ENCODE results near the gene GLP1R. TPM values are rescaled to one million over a fixed set of nuclear protein-coding genes. Genes with fewer than 3 reads are reported as not detected.

GLP1R gene
- total RNA-seq, 2 donors from 2014 or later, result 0.15 TPM; not detected in 1

GRCh38 chr6:39053016-39053624, 4.5 kb downstream of the GLP1R start:
- TF ChIP-seq CTCF (conservative IDR thresholded peaks at IDR 0.05), result no peak
- H3K27me3 Mint-ChIP-seq (ENCODE audit: insufficient read depth), result peaks cover 66% of the 10 kb centered on the region
- no peak overlapping the region for H3K4me3 Mint-ChIP-seq
- H3K4me1 ChIP-seq (ENCODE audit: control insufficient read depth, insufficient read depth, low read length), result no peaks in the 10 kb centered on the region
- H3K27me3 ChIP-seq (ENCODE audit: control insufficient read depth, insufficient read depth, low read length, poor library complexity, severe bottlenecking), result peaks cover 47% of the 10 kb centered on the region
- no peaks in the 10 kb centered on the region for H3K9me3 Mint-ChIP-seq
- H3K9me3 ChIP-seq (ENCODE audit: control insufficient read depth, low read length), result no peaks in the 10 kb centered on the region
- H3K27ac Mint-ChIP-seq, result no peak overlapping the region
- no peak overlapping the region for H3K27ac ChIP-seq (ENCODE audit: low read depth, low read length)
- H3K4me1 Mint-ChIP-seq, result peaks cover 10% of the 10 kb centered on the region
- no peaks in the 10 kb centered on the region for H3K36me3 ChIP-seq (ENCODE audit: control insufficient read depth, insufficient read depth, low read length)
- 92% methylated on average over 4 of the region's 4 CpGs; no CpG with 5 or more reads in 1 of the 2 experiments for WGBS, 2 experiments (ENCODE audit: insufficient coverage in 1 of 2, insufficient read length in 1 of 2)
- H3K9ac ChIP-seq (ENCODE audit: extremely low read depth, low read length, poor library complexity, severe bottlenecking), result no peak overlapping the region
- no peak overlapping the region for H3K4me3 ChIP-seq (ENCODE audit: low read length)
- DNase-seq, result no peak
- H3K36me3 Mint-ChIP-seq (ENCODE audit: low read depth), result no peaks in the 10 kb centered on the region

- Mint-ChIP-seq H3K9me3 (no peaks in the 10 kb centered on the region), H3K36me3 (ENCODE audit: low read depth) (no peaks in the 10 kb centered on the region), H3K27me3 (ENCODE audit: insufficient read depth) (peaks cover 61% of the 10 kb centered on the region), H3K27ac (no peak overlapping the region), H3K4me3 (no peak overlapping the region), H3K4me1 (peaks cover 10% of the 10 kb centered on the region)
- Histone ChIP-seq H3K27me3 (ENCODE audit: control insufficient read depth, insufficient read depth, low read length, poor library complexity, severe bottlenecking) (peaks cover 40% of the 10 kb centered on the region), H3K9ac (ENCODE audit: extremely low read depth, low read length, poor library complexity, severe bottlenecking) (no peak overlapping the region), H3K9me3 (ENCODE audit: control insufficient read depth, low read length) (no peaks in the 10 kb centered on the region), H3K4me1 (ENCODE audit: control insufficient read depth, insufficient read depth, low read length) (no peaks in the 10 kb centered on the region), H3K4me3 (ENCODE audit: low read length) (no peak overlapping the region), H3K36me3 (ENCODE audit: control insufficient read depth, insufficient read depth, low read length) (no peaks in the 10 kb centered on the region), H3K27ac (ENCODE audit: low read depth, low read length) (no peak overlapping the region)
- 85 to 88% methylated on average over 6 to 9 of the region's 9 CpGs for WGBS, 2 experiments (ENCODE audit: insufficient coverage in 1 of 2, insufficient read length in 1 of 2)
- DNase-seq, result no peak
- no peak for TF ChIP-seq CTCF (conservative IDR thresholded peaks at IDR 0.05)
Observed at GRCh38 chr6:39053854-39054576, 5.4 kb downstream of the GLP1R start.

DNA sequence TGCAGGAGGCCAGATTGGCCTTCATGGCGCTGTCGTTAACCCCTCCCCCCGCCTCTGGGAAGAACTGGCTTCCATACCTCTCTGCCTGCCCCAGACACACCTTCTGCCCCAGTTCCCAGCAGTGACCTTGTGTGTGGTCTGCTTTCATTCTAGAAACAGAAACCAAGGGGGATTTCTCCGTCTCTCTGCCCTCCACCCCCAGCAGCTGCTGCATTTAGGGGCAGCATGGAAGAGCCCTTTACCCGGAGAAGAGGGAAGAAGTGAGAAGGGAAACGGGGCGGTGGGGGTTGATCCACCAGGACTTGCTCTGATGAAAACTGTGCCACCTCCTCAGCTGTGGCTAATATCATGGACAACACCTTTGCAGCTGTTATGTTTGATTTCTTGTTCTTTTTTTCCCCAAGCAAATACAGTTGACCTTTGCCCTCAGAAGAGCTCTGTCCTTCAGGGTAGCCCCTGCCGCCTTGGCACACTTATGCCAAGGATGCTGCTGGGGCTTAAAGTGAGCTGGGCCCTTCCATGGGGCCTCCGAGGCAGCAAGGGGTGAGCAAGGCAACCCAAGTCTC, 6.1 kb downstream of the GLP1R start:
- H3K4me1 Mint-ChIP-seq, result peaks cover 10% of the 10 kb centered on the region
- no peak for DNase-seq
- Histone ChIP-seq H3K4me1 (ENCODE audit: control insufficient read depth, insufficient read depth, low read length) (no peaks in the 10 kb centered on the region), H3K9me3 (ENCODE audit: control insufficient read depth, low read length) (no peaks in the 10 kb centered on the region), H3K27ac (ENCODE audit: low read depth, low read length) (no peak overlapping the region), H3K4me3 (ENCODE audit: low read length) (no peak overlapping the region), H3K36me3 (ENCODE audit: control insufficient read depth, insufficient read depth, low read length) (no peaks in the 10 kb centered on the region), H3K9ac (ENCODE audit: extremely low read depth, low read length, poor library complexity, severe bottlenecking) (no peak overlapping the region), H3K27me3 (ENCODE audit: control insufficient read depth, insufficient read depth, low read length, poor library complexity, severe bottlenecking) (peaks cover 40% of the 10 kb centered on the region)
- no peaks in the 10 kb centered on the region for H3K9me3 Mint-ChIP-seq
- TF ChIP-seq CTCF (conservative IDR thresholded peaks at IDR 0.05), result no peak
- H3K36me3 Mint-ChIP-seq (ENCODE audit: low read depth), result no peaks in the 10 kb centered on the region
- H3K27me3 Mint-ChIP-seq (ENCODE audit: insufficient read depth), result peaks cover 58% of the 10 kb centered on the region
- H3K4me3 Mint-ChIP-seq, result no peak overlapping the region
- H3K27ac Mint-ChIP-seq, result no peak overlapping the region
- 84 to 88% methylated on average over 6 to 9 of the region's 9 CpGs for WGBS, 2 experiments (ENCODE audit: insufficient coverage in 1 of 2, insufficient read length in 1 of 2)

All from endodermal cell (in vitro differentiated cells).